Measurements from ENCODE around the gene OASL. TPM values are rescaled to one million over a fixed set of nuclear protein-coding genes. Genes with fewer than 3 reads are reported as not detected.

The OASL gene
- total RNA-seq, 1 donor from 2014 or later = 0.11 TPM

- H3K4me3 Mint-ChIP-seq = no peak overlapping the region
- H3K9me3 Mint-ChIP-seq = no peaks in the 10 kb centered on the region
- no peak overlapping the region for H3K27ac Mint-ChIP-seq
- peaks cover 9% of the 10 kb centered on the region for H3K4me1 Mint-ChIP-seq
- DNase-seq (ENCODE audit: low spot score in 2 of 2, unreplicated experiment in 2 of 2) = no peak
- no peaks in the 10 kb centered on the region for H3K36me3 Mint-ChIP-seq
- TF ChIP-seq CTCF (IDR thresholded peaks at IDR 0.05; ENCODE audit: unreplicated experiment) = no peak
- H3K27me3 Mint-ChIP-seq (ENCODE audit: low read depth) = peaks cover 8% of the 10 kb centered on the region
These were observed 15.2 kb downstream of the OASL start for GRCh38 chr12:121023799-121024198.

DNA sequence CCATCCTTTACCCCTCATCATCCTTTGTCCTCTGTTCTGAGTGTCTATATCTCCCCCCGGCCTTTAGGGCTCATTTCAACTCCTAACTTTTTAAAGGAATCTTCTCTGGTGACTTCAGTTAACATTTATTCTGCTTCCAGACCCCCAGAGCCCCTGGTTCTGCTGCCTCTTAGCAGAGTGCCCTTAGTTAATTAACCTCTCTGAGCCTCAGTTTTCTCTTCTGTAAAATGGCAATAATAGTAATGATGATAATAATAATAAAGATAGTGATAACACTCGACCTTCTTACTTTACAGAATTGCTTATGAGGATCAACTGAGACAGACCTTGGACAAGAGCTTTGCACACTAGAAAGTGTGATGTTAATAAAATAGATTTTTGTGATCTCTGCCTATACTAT, 16.3 kb downstream of the OASL start:
- TF ChIP-seq CTCF (IDR thresholded peaks at IDR 0.05; ENCODE audit: unreplicated experiment) = no peak
- DNase-seq (ENCODE audit: low spot score in 2 of 2, unreplicated experiment in 2 of 2) = no peak
- Mint-ChIP-seq H3K27ac (no peak overlapping the region), H3K4me1 (peaks cover 9% of the 10 kb centered on the region), H3K36me3 (no peaks in the 10 kb centered on the region), H3K4me3 (no peak overlapping the region), H3K9me3 (no peaks in the 10 kb centered on the region), H3K27me3 (ENCODE audit: low read depth) (peaks cover 8% of the 10 kb centered on the region)

- TF ChIP-seq CTCF (IDR thresholded peaks at IDR 0.05; ENCODE audit: unreplicated experiment) = no peak
- Mint-ChIP-seq H3K9me3 (no peaks in the 10 kb centered on the region), H3K36me3 (no peaks in the 10 kb centered on the region), H3K4me1 (peaks cover 9% of the 10 kb centered on the region), H3K4me3 (no peak overlapping the region), H3K27ac (no peak overlapping the region), H3K27me3 (ENCODE audit: low read depth) (peaks cover 8% of the 10 kb centered on the region)
- DNase-seq (ENCODE audit: low spot score in 2 of 2, unreplicated experiment in 2 of 2) = no peak
These were observed 17.3 kb downstream of the OASL start for GRCh38 chr12:121021754-121022153.

- no peak overlapping the region for H3K4me3 Mint-ChIP-seq
- no peaks in the 10 kb centered on the region for H3K9me3 Mint-ChIP-seq
- H3K27me3 Mint-ChIP-seq (ENCODE audit: low read depth) = peaks cover 8% of the 10 kb centered on the region
- no peak for DNase-seq (ENCODE audit: low spot score in 2 of 2, unreplicated experiment in 2 of 2)
- H3K36me3 Mint-ChIP-seq = no peaks in the 10 kb centered on the region
- no peak for TF ChIP-seq CTCF (IDR thresholded peaks at IDR 0.05; ENCODE audit: unreplicated experiment)
- no peak overlapping the region for H3K27ac Mint-ChIP-seq
- H3K4me1 Mint-ChIP-seq = peaks cover 16% of the 10 kb centered on the region
These were observed 20.0 kb downstream of the OASL start for GRCh38 chr12:121018860-121019617.

GRCh38 chr12:121017966-121018491, 21.0 kb downstream of the OASL start:
- Mint-ChIP-seq H3K27ac (no peak overlapping the region), H3K4me3 (no peak overlapping the region), H3K27me3 (ENCODE audit: low read depth) (peaks cover 8% of the 10 kb centered on the region), H3K4me1 (peaks cover 16% of the 10 kb centered on the region), H3K36me3 (no peaks in the 10 kb centered on the region), H3K9me3 (no peaks in the 10 kb centered on the region)
- no peak for TF ChIP-seq CTCF (IDR thresholded peaks at IDR 0.05; ENCODE audit: unreplicated experiment)
- DNase-seq (ENCODE audit: low spot score in 2 of 2, unreplicated experiment in 2 of 2) = no peak
